ENCODE measurements around the gene STC2. TPM values are rescaled to one million over a fixed set of nuclear protein-coding genes. Genes with fewer than 3 reads are reported as not detected.

Gene STC2
- total and polyA plus RNA-seq, 2 experiments from 2014 or later: 27.3 to 132 TPM

DNA sequence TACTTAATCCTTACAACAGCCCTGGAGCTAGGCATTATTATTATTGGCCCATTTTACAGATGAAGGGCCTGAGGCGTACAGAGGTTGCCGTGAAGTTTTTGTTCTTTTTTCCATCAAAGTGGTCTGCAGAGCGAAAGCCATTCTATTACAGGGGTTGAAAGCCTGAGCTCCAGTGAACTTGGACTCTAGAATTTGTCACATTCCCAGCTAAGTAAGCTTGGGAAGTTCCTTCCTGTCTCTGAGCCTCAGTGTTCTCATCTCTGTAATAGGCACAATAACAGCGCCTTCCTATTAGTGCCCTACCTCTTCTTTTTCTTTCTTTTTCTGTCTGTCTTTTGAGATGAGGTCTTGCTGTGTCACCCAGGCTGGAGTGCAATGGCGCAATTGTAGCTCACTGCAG lies 49.0 kb downstream of the STC2 start:
- peaks cover 2% of the 10 kb centered on the region for H3K9me3 Mint-ChIP-seq
- no peaks in the 10 kb centered on the region for H3K36me3 ChIP-seq (ENCODE audit: insufficient read depth)
- H3K27me3 ChIP-seq (ENCODE audit: insufficient read depth): peaks cover 19% of the 10 kb centered on the region
- H3K9me2 ChIP-seq (ENCODE audit: insufficient read depth): no peaks in the 10 kb centered on the region
- H3F3A ChIP-seq (replicated peaks; ENCODE audit: low read depth): 0 out of 2 replicates have a peak, but pooled peaks cover 5% of the 10 kb centered on the region
- H3K27me3 Mint-ChIP-seq (ENCODE audit: insufficient read depth, low read depth, poor library complexity): peaks cover 27% of the 10 kb centered on the region
- ATAC-seq (no peak), DNase-seq (ENCODE audit: low spot score) (no peak)
- peaks cover 2% of the 10 kb centered on the region; the same call in 1 of the 3 replicates for H3K4me1 Mint-ChIP-seq
- H3K27ac ChIP-seq (ENCODE audit: low read depth): no peak overlapping the region
- no peak overlapping the region for H3K4me2 ChIP-seq
- no peaks in the 10 kb centered on the region; the same call in 1 of the 2 replicates for H4K20me1 ChIP-seq (replicated peaks; ENCODE audit: insufficient read depth)
- no peak for TF ChIP-seq STAT1 (IDR thresholded peaks at IDR 0.05; ENCODE audit: unreplicated experiment)
- TF ChIP-seq ZNF331 (CRISPR knock-in tag; IDR thresholded peaks at IDR 0.05; ENCODE audit: low read depth): no peak
- TF ChIP-seq NANOG (IDR thresholded peaks at IDR 0.05; ENCODE audit: borderline replicate concordance): no peak
- no peak for TF ChIP-seq ZNF462 (CRISPR knock-in tag; IDR thresholded peaks at IDR 0.05)
- TF ChIP-seq ETS1 (IDR thresholded peaks at IDR 0.05): no peak
- TF ChIP-seq, protein P1, sequence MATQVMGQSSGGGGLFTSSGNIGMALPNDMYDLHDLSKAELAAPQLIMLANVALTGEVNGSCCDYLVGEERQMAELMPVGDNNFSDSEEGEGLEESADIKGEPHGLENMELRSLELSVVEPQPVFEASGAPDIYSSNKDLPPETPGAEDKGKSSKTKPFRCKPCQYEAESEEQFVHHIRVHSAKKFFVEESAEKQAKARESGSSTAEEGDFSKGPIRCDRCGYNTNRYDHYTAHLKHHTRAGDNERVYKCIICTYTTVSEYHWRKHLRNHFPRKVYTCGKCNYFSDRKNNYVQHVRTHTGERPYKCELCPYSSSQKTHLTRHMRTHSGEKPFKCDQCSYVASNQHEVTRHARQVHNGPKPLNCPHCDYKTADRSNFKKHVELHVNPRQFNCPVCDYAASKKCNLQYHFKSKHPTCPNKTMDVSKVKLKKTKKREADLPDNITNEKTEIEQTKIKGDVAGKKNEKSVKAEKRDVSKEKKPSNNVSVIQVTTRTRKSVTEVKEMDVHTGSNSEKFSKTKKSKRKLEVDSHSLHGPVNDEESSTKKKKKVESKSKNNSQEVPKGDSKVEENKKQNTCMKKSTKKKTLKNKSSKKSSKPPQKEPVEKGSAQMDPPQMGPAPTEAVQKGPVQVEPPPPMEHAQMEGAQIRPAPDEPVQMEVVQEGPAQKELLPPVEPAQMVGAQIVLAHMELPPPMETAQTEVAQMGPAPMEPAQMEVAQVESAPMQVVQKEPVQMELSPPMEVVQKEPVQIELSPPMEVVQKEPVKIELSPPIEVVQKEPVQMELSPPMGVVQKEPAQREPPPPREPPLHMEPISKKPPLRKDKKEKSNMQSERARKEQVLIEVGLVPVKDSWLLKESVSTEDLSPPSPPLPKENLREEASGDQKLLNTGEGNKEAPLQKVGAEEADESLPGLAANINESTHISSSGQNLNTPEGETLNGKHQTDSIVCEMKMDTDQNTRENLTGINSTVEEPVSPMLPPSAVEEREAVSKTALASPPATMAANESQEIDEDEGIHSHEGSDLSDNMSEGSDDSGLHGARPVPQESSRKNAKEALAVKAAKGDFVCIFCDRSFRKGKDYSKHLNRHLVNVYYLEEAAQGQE (IDR thresholded peaks at IDR 0.05; ENCODE audit: unreplicated experiment): no peak
- TF ChIP-seq EZH2 (IDR thresholded peaks at IDR 0.05; ENCODE audit: low read depth, unreplicated experiment): no peak
- no peak for TF ChIP-seq JUNB (IDR thresholded peaks at IDR 0.05; ENCODE audit: unreplicated experiment)
- TF ChIP-seq POLR2AphosphoS5 (IDR thresholded peaks at IDR 0.05; ENCODE audit: low read depth): no peak
- TF ChIP-seq, protein P2, sequence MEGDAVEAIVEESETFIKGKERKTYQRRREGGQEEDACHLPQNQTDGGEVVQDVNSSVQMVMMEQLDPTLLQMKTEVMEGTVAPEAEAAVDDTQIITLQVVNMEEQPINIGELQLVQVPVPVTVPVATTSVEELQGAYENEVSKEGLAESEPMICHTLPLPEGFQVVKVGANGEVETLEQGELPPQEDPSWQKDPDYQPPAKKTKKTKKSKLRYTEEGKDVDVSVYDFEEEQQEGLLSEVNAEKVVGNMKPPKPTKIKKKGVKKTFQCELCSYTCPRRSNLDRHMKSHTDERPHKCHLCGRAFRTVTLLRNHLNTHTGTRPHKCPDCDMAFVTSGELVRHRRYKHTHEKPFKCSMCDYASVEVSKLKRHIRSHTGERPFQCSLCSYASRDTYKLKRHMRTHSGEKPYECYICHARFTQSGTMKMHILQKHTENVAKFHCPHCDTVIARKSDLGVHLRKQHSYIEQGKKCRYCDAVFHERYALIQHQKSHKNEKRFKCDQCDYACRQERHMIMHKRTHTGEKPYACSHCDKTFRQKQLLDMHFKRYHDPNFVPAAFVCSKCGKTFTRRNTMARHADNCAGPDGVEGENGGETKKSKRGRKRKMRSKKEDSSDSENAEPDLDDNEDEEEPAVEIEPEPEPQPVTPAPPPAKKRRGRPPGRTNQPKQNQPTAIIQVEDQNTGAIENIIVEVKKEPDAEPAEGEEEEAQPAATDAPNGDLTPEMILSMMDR (conservative IDR thresholded peaks at IDR 0.05; ENCODE audit: low read depth in 2 of 2): no peak
- no peak for TF ChIP-seq EZH2phosphoT487 (IDR thresholded peaks at IDR 0.05; ENCODE audit: unreplicated experiment)
- no peak for TF ChIP-seq CREB1 (CRISPR knock-in tag; IDR thresholded peaks at IDR 0.05; ENCODE audit: low read depth)
- TF ChIP-seq ZNF114 (CRISPR knock-in tag; IDR thresholded peaks at IDR 0.05): no peak
- no peaks in the 10 kb centered on the region for H3K4me1 ChIP-seq (ENCODE audit: insufficient read depth)
- no peaks in the 10 kb centered on the region for H3K79me2 ChIP-seq (replicated peaks; ENCODE audit: insufficient read depth)
- no peak overlapping the region for H3K4me3 Mint-ChIP-seq
- no peak overlapping the region for H3K27ac Mint-ChIP-seq
- H3K4me3 ChIP-seq: no peak overlapping the region
- H3K36me3 Mint-ChIP-seq (ENCODE audit: low read depth): peaks cover 1% of the 10 kb centered on the region; the same call in 2 of the 3 replicates
- no peak overlapping the region for H2AFZ ChIP-seq

Measured in GM23338 (cell line).